Transverse colon (tissue), 4 donors: ENCODE measurements around the gene CA12. TPM values are rescaled to one million over a fixed set of nuclear protein-coding genes. Genes with fewer than 3 reads are reported as not detected.
"Not testable (repeated sequence)": the region's sequence is repeated elsewhere in the genome, so short reads cannot be mapped to it uniquely, and the experiment has no call there.

Source experiments
- DNase-seq: peaks from one replicate; pipeline ENCODE4 v3.0.0-alpha.2; 2019
- H3K27ac ChIP-seq, 4 donors: fragments of 200-600 bp; sonication (generic); 2 replicates each; pipeline ENCODE4 v1.5.1; 2016 to 2018; ENCODE audit warnings: inconsistent platforms in 4 of 4
- H3K27me3 ChIP-seq: fragments of 200-600 bp; sonication (generic); 2 replicates; pipeline ENCODE4 v1.5.1; 2017; ENCODE audit warnings: inconsistent platforms
- H3K36me3 ChIP-seq, 4 donors: fragments of 200-600 bp; sonication (generic); 2 replicates each; pipeline ENCODE4 v1.5.1; 2017 to 2019; ENCODE audit warnings: inconsistent platforms in 4 of 4
- H3K4me1 ChIP-seq, 4 donors: fragments of 200-600 bp; sonication (generic); 2 replicates each; pipeline ENCODE4 v1.5.1; 2017 to 2020; ENCODE audit warnings: inconsistent platforms in 4 of 4
- H3K4me3 ChIP-seq, 4 donors: fragments of 200-600 bp; sonication (generic); 1 replicate in 1 of 4; 2 replicates in 3 of 4; pipeline versions ENCODE4 v1.5.1 to v1.6.1; 2017 to 2019; ENCODE audit warnings: inconsistent platforms in 4 of 4
- H3K9me3 ChIP-seq, 2 donors: fragments of 200-600 bp; sonication (generic); 2 replicates each; pipeline ENCODE4 v1.5.1; 2017 to 2019; ENCODE audit warnings: inconsistent platforms in 2 of 2
- EP300 ChIP-seq: sonication (generic); formaldehyde crosslinking; IDR thresholded peaks from one replicate; pipeline ENCODE4 v1.6.1; 2017; ENCODE audit warnings: antibody characterized with exemption, low read depth
- POLR2A ChIP-seq: fragments of 450-650 bp; IDR thresholded peaks from one replicate; pipeline ENCODE4 v1.6.1; 2016; ENCODE audit warnings: antibody characterized with exemption, mild to moderate bottlenecking, moderate library complexity
- POLR2AphosphoS5 ChIP-seq, 3 donors: sonication (generic); formaldehyde crosslinking; IDR thresholded peaks; one replicate each; pipeline ENCODE4 v1.6.1; 2016; ENCODE audit warnings: antibody characterized with exemption in 3 of 3
- WGBS, 2 donors: methylation state at CpG; one replicate each; pipeline ENCODE4 v1.1.5; 2018; ENCODE audit warnings: low coverage in 1 of 2; 5-methylcytosine and 5-hydroxymethylcytosine counted together
- in situ Hi-C, 4 donors: fragments of 200-750 bp; cut with MboI; loops; one replicate each; pipeline versions ENCODE4 v1.15.0 to v1.15.1; 2017; ENCODE audit warnings: low sequenced_read_pairs in 3 of 4, low pct_ligation_motif_present in 1 of 4, low pct_unique_long_range_greater_than_20kb in 1 of 4
- intact Hi-C: fragments of 100-400 bp; cut with DNase I; formaldehyde crosslinking; loops from one replicate; pipeline ENCODE4 v1.15.1; 2023; ENCODE audit warnings: low total_unique reads
- total RNA-seq, 4 donors: library from RNA; depleted of rRNA; stranded (reverse); fragments of >200 nt; gene quantifications; one replicate each; pipeline ENCODE4 v1.1.0, GENCODE V29; 2016
- TF ChIP-seq, protein P1 (sequence below), 5 experiments: fragments of 200-600 bp in 3 of 5; fragments of 450-650 bp in 2 of 5; sonication (generic) in 3 of 5; IDR thresholded peaks; 1 replicate in 2 of 5; 2 replicates in 3 of 5; pipeline ENCODE4 v1.5.1; 2016 to 2017; ENCODE audit warnings: antibody characterized with exemption in 5 of 5, inconsistent platforms in 3 of 5, mild to moderate bottlenecking in 2 of 5, moderate library complexity in 1 of 5

CA12 gene
- total RNA-seq, 4 donors from 2014 or later: 121 to 392 (median 329) TPM

GRCh38 chr15:63417721-63418120 is 36.1 kb upstream of the CA12 start:
- Histone ChIP-seq H3K36me3 (no peaks in the 10 kb centered on the region), H3K4me1 (peaks cover 0 to 13% (median 2%) of the 10 kb centered on the region in 4 donors), H3K27me3 (no peaks in the 10 kb centered on the region), H3K9me3 (no peaks in the 10 kb centered on the region), H3K27ac (no peak overlapping the region), H3K4me3 (no peak overlapping the region)
- TF ChIP-seq POLR2A: no peak
- TF ChIP-seq, protein P1, sequence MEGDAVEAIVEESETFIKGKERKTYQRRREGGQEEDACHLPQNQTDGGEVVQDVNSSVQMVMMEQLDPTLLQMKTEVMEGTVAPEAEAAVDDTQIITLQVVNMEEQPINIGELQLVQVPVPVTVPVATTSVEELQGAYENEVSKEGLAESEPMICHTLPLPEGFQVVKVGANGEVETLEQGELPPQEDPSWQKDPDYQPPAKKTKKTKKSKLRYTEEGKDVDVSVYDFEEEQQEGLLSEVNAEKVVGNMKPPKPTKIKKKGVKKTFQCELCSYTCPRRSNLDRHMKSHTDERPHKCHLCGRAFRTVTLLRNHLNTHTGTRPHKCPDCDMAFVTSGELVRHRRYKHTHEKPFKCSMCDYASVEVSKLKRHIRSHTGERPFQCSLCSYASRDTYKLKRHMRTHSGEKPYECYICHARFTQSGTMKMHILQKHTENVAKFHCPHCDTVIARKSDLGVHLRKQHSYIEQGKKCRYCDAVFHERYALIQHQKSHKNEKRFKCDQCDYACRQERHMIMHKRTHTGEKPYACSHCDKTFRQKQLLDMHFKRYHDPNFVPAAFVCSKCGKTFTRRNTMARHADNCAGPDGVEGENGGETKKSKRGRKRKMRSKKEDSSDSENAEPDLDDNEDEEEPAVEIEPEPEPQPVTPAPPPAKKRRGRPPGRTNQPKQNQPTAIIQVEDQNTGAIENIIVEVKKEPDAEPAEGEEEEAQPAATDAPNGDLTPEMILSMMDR (IDR thresholded peaks at IDR 0.05): no peak
- TF ChIP-seq EP300: no peak
- in situ Hi-C loops: loop anchor here in 2 of 4 donors (25.0 kb wide), 2 partner anchors 130 to 255 kb away; partner anchors contain the start of genes RPS27L (in 2 of the 2) and APH1B (in 1 of the 2)
- no peak for DNase-seq
- 90% methylated on average over 4 of the region's 4 CpGs; no CpG with 5 or more reads in 1 of the 2 donors for WGBS, 2 donors
- intact Hi-C loops: no loop called here

DNA sequence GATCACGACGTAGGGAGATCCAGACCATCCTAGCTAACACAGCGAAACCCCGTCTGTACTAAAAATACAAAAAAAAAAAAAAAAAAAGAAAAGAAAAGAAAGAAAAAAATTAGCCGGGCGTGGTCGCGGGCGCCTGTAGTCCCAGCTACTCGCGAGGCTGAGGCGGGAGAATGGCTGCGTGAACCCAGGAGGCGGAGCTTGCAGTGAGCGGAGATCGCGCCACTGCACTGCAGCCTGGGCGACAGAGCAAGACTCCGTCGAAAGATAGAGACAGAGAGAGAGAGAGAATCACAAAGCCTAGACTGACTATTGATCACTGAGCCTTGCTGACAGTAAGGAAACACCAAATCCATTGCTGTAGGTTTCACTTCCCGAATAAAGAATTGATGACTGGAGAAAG is 35.6 kb upstream of the CA12 start:
- H3K36me3 ChIP-seq, H3K27ac ChIP-seq, intact Hi-C loops, DNase-seq, H3K9me3 ChIP-seq, H3K4me3 ChIP-seq, H3K27me3 ChIP-seq: not testable (repeated sequence)
- in situ Hi-C loops: loop anchor here in 2 of 4 donors (25.0 kb wide), 2 partner anchors 130 to 255 kb away; partner anchors contain the start of genes RPS27L (in 2 of the 2) and APH1B (in 1 of the 2)
- peaks cover 0 to 13% (median 2%) of the 10 kb centered on the region in 4 donors for H3K4me1 ChIP-seq
- WGBS, 2 donors: 90 to 99% methylated on average over 16 to 21 of the region's 21 CpGs

DNA sequence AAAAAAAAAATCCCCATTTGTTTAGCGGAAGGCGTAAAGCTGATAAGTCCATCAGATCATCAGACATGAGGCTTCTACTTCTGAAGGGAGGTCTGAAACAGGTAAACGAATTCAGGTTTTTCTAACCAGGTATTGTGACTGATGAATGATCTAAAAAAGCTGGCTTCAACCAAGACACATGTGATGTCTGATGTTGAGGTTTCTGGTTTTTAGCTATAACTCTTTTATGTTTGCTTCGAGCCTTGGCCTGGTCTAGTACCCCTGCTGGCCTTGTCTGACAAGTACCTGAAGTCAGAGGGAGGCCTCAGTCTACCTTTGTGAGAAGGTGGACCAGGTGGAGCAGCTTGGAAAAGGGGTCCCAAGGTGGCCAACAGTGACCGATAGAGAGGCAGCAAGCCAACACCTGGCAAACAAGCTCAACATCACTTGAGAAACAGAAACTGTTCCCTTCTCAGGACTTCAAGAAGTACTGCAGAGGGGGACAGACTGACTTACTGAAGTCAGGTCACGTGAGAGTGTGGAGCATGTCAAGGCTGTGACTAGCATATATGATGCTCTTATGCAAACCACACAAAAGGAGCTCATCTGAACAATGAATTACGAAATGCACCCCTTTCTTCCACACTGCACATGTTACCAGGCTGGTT is 33.0 kb upstream of the CA12 start:
- Histone ChIP-seq H3K36me3 (no peaks in the 10 kb centered on the region), H3K27me3 (no peaks in the 10 kb centered on the region), H3K27ac (no peak overlapping the region), H3K4me3 (no peak overlapping the region), H3K9me3 (no peaks in the 10 kb centered on the region), H3K4me1 (no peaks in the 10 kb centered on the region)
- WGBS, 2 donors: 89 to 90% methylated on average over 3 to 7 of the region's 7 CpGs
- TF ChIP-seq, protein P1 (IDR thresholded peaks at IDR 0.05): no peak
- TF ChIP-seq POLR2A (no peak), EP300 (no peak), POLR2AphosphoS5 (IDR thresholded peaks at IDR 0.05) (no peak)
- intact Hi-C loops (no loop called here), in situ Hi-C loops (loop anchor here in 2 of 4 donors (25.0 kb wide), 2 partner anchors 127 to 252 kb away; partner anchors contain the start of genes RPS27L (in 2 of the 2) and APH1B (in 1 of the 2))
- no peak for DNase-seq

GRCh38 chr15:63412551-63412950 is 30.9 kb upstream of the CA12 start:
- no peak for TF ChIP-seq POLR2AphosphoS5 (IDR thresholded peaks at IDR 0.05)
- TF ChIP-seq, protein P1 (IDR thresholded peaks at IDR 0.05): no peak
- no peak for TF ChIP-seq EP300
- TF ChIP-seq POLR2A: no peak
- DNase-seq: no peak
- in situ Hi-C loops: loop anchor here in 2 of 4 donors (25.0 kb wide), 2 partner anchors 125 to 250 kb away; partner anchors contain the start of genes RPS27L (in 2 of the 2) and APH1B (in 1 of the 2)
- H3K36me3 ChIP-seq: no peaks in the 10 kb centered on the region
- H3K4me3 ChIP-seq: no peak overlapping the region
- WGBS, 2 donors: 78 to 82% methylated on average over 2 to 7 of the region's 7 CpGs
- no peaks in the 10 kb centered on the region for H3K9me3 ChIP-seq
- H3K27me3 ChIP-seq: no peaks in the 10 kb centered on the region
- H3K4me1 ChIP-seq: no peaks in the 10 kb centered on the region
- intact Hi-C loops: no loop called here
- no peak overlapping the region for H3K27ac ChIP-seq
